ENCODE results near the gene FAF1. TPM values are rescaled to one million over a fixed set of nuclear protein-coding genes. Genes with fewer than 3 reads are reported as not detected.
"Not testable (repeated sequence)": the region's sequence is repeated elsewhere in the genome, so short reads cannot be mapped to it uniquely, and the experiment has no call there.

Gene FAF1
- total RNA-seq, 1 donor from 2014 or later, result 58.8 TPM

GRCh38 chr1:50873458-50874187, 86.4 kb downstream of the FAF1 start:
- Mint-ChIP-seq H3K4me3 (no peak overlapping the region), H3K27ac (no peak overlapping the region), H3K27me3 (ENCODE audit: insufficient read depth) (no peaks in the 10 kb centered on the region)

GRCh38 chr1:50864845-50865244, 95.2 kb downstream of the FAF1 start:
- H3K27me3 Mint-ChIP-seq (ENCODE audit: insufficient read depth); H3K36me3 Mint-ChIP-seq (ENCODE audit: low read depth); H3K4me1 Mint-ChIP-seq (ENCODE audit: low read depth); intact Hi-C loops (cut with micrococcal nuclease); H3K4me3 Mint-ChIP-seq; DNase-seq (ENCODE audit: low spot score); H3K27ac Mint-ChIP-seq: not testable (repeated sequence)
- peaks cover 44% of the 10 kb centered on the region for H3K9me3 Mint-ChIP-seq

More at GRCh38 chr1:50873458-50874187, 86.4 kb downstream of the FAF1 start:
- Mint-ChIP-seq H3K9me3 (no peaks in the 10 kb centered on the region), H3K36me3 (ENCODE audit: low read depth) (no peaks in the 10 kb centered on the region), H3K4me1 (ENCODE audit: low read depth) (peaks cover 6% of the 10 kb centered on the region)
- peak; percentile 41 for DNase-seq (ENCODE audit: low spot score)
- intact Hi-C loops (cut with micrococcal nuclease), result loop anchor here (1.0 to 2.0 kb wide), 4 partner anchors 87 to 423 kb away; partner anchors contain the start of gene FAF1

GRCh38 chr1:50861772-50862171, 98.3 kb downstream of the FAF1 start:
- no peak for DNase-seq (ENCODE audit: low spot score)
- intact Hi-C loops (cut with micrococcal nuclease), result no loop called here
- Mint-ChIP-seq H3K4me3 (no peak overlapping the region), H3K27me3 (ENCODE audit: insufficient read depth) (no peaks in the 10 kb centered on the region), H3K27ac (no peak overlapping the region), H3K36me3 (ENCODE audit: low read depth) (peaks cover 5% of the 10 kb centered on the region), H3K4me1 (ENCODE audit: low read depth) (no peaks in the 10 kb centered on the region), H3K9me3 (peaks cover 49% of the 10 kb centered on the region)

GRCh38 chr1:50860702-50861101, 99.4 kb downstream of the FAF1 start:
- peaks cover 39% of the 10 kb centered on the region for H3K9me3 Mint-ChIP-seq
- no peak overlapping the region for H3K4me3 Mint-ChIP-seq
- H3K27me3 Mint-ChIP-seq (ENCODE audit: insufficient read depth), result no peaks in the 10 kb centered on the region
- peaks cover 9% of the 10 kb centered on the region for H3K36me3 Mint-ChIP-seq (ENCODE audit: low read depth)
- intact Hi-C loops (cut with micrococcal nuclease), result no loop called here
- H3K27ac Mint-ChIP-seq, result no peak overlapping the region
- DNase-seq (ENCODE audit: low spot score), result no peak
- no peaks in the 10 kb centered on the region for H3K4me1 Mint-ChIP-seq (ENCODE audit: low read depth)

GRCh38 chr1:50860256-50860655, 99.8 kb downstream of the FAF1 start:
- Mint-ChIP-seq H3K27ac (no peak overlapping the region), H3K36me3 (ENCODE audit: low read depth) (peaks cover 9% of the 10 kb centered on the region), H3K27me3 (ENCODE audit: insufficient read depth) (no peaks in the 10 kb centered on the region), H3K9me3 (peaks cover 38% of the 10 kb centered on the region), H3K4me1 (ENCODE audit: low read depth) (no peaks in the 10 kb centered on the region), H3K4me3 (no peak overlapping the region)
- DNase-seq (ENCODE audit: low spot score), result no peak
- intact Hi-C loops (cut with micrococcal nuclease), result no loop called here

- intact Hi-C loops (cut with micrococcal nuclease), result no loop called here
- no peak overlapping the region for H3K4me3 Mint-ChIP-seq
- no peaks in the 10 kb centered on the region for H3K4me1 Mint-ChIP-seq (ENCODE audit: low read depth)
- no peaks in the 10 kb centered on the region for H3K27me3 Mint-ChIP-seq (ENCODE audit: insufficient read depth)
- no peak for DNase-seq (ENCODE audit: low spot score)
- peaks cover 38% of the 10 kb centered on the region for H3K9me3 Mint-ChIP-seq
- peaks cover 9% of the 10 kb centered on the region for H3K36me3 Mint-ChIP-seq (ENCODE audit: low read depth)
- no peak overlapping the region for H3K27ac Mint-ChIP-seq
Measured at GRCh38 chr1:50859657-50860056, 100.4 kb downstream of the FAF1 start.

- H3K27me3 Mint-ChIP-seq (ENCODE audit: insufficient read depth), result no peaks in the 10 kb centered on the region
- peaks cover 38% of the 10 kb centered on the region for H3K9me3 Mint-ChIP-seq
- H3K4me1 Mint-ChIP-seq (ENCODE audit: low read depth), result no peaks in the 10 kb centered on the region
- no peak for DNase-seq (ENCODE audit: low spot score)
- H3K4me3 Mint-ChIP-seq, result no peak overlapping the region
- intact Hi-C loops (cut with micrococcal nuclease), result no loop called here
- H3K36me3 Mint-ChIP-seq (ENCODE audit: low read depth), result peaks cover 9% of the 10 kb centered on the region
- H3K27ac Mint-ChIP-seq, result no peak overlapping the region
Measured at GRCh38 chr1:50858761-50859160, 101.3 kb downstream of the FAF1 start.

GRCh38 chr1:50857702-50858101, 102.4 kb downstream of the FAF1 start:
- Mint-ChIP-seq H3K9me3 (peaks cover 35% of the 10 kb centered on the region), H3K36me3 (ENCODE audit: low read depth) (peaks cover 9% of the 10 kb centered on the region), H3K27ac (no peak overlapping the region), H3K27me3 (ENCODE audit: insufficient read depth) (no peaks in the 10 kb centered on the region), H3K4me1 (ENCODE audit: low read depth) (no peaks in the 10 kb centered on the region), H3K4me3 (no peak overlapping the region)
- no peak for DNase-seq (ENCODE audit: low spot score)
- intact Hi-C loops (cut with micrococcal nuclease), result no loop called here

GRCh38 chr1:50853325-50853724, 106.7 kb downstream of the FAF1 start:
- Mint-ChIP-seq H3K4me3 (no peak overlapping the region), H3K9me3 (peaks cover 8% of the 10 kb centered on the region), H3K4me1 (ENCODE audit: low read depth) (no peaks in the 10 kb centered on the region), H3K27me3 (ENCODE audit: insufficient read depth) (no peaks in the 10 kb centered on the region), H3K36me3 (ENCODE audit: low read depth) (peaks cover 8% of the 10 kb centered on the region), H3K27ac (no peak overlapping the region)
- intact Hi-C loops (cut with micrococcal nuclease), result no loop called here
- DNase-seq (ENCODE audit: low spot score), result no peak

GRCh38 chr1:50852889-50853288, 107.2 kb downstream of the FAF1 start:
- H3K9me3 Mint-ChIP-seq, result peaks cover 12% of the 10 kb centered on the region
- intact Hi-C loops (cut with micrococcal nuclease), result no loop called here
- no peak overlapping the region for H3K27ac Mint-ChIP-seq
- peaks cover 10% of the 10 kb centered on the region for H3K36me3 Mint-ChIP-seq (ENCODE audit: low read depth)
- H3K27me3 Mint-ChIP-seq (ENCODE audit: insufficient read depth), result no peaks in the 10 kb centered on the region
- no peak overlapping the region for H3K4me3 Mint-ChIP-seq
- H3K4me1 Mint-ChIP-seq (ENCODE audit: low read depth), result no peaks in the 10 kb centered on the region
- no peak for DNase-seq (ENCODE audit: low spot score)

- H3K36me3 Mint-ChIP-seq (ENCODE audit: low read depth), result peaks cover 12% of the 10 kb centered on the region
- H3K9me3 Mint-ChIP-seq, result peaks cover 27% of the 10 kb centered on the region
- intact Hi-C loops (cut with micrococcal nuclease), result no loop called here
- H3K4me1 Mint-ChIP-seq (ENCODE audit: low read depth), result peaks cover 3% of the 10 kb centered on the region
- H3K4me3 Mint-ChIP-seq, result no peak overlapping the region
- H3K27ac Mint-ChIP-seq, result no peak overlapping the region
- DNase-seq (ENCODE audit: low spot score), result no peak
- H3K27me3 Mint-ChIP-seq (ENCODE audit: insufficient read depth), result no peaks in the 10 kb centered on the region
Measured at GRCh38 chr1:50851466-50851865, 108.6 kb downstream of the FAF1 start.

GRCh38 chr1:50851034-50851433, 109.0 kb downstream of the FAF1 start:
- Mint-ChIP-seq H3K4me1 (ENCODE audit: low read depth) (peaks cover 4% of the 10 kb centered on the region), H3K27ac (no peak overlapping the region), H3K9me3 (peaks cover 28% of the 10 kb centered on the region), H3K4me3 (no peak overlapping the region), H3K27me3 (ENCODE audit: insufficient read depth) (no peaks in the 10 kb centered on the region), H3K36me3 (ENCODE audit: low read depth) (peaks cover 9% of the 10 kb centered on the region)
- intact Hi-C loops (cut with micrococcal nuclease), result no loop called here
- no peak for DNase-seq (ENCODE audit: low spot score)

GRCh38 chr1:50847303-50847702, 112.8 kb downstream of the FAF1 start:
- intact Hi-C loops (cut with micrococcal nuclease), result loop anchor here (5.0 kb wide), 1 partner anchor 55 kb away; no protein-coding TSS in a partner anchor
- Mint-ChIP-seq H3K9me3 (peaks cover 28% of the 10 kb centered on the region), H3K27me3 (ENCODE audit: insufficient read depth) (no peaks in the 10 kb centered on the region), H3K4me3 (no peak overlapping the region), H3K36me3 (ENCODE audit: low read depth) (peaks cover 13% of the 10 kb centered on the region), H3K4me1 (ENCODE audit: low read depth) (peaks cover 13% of the 10 kb centered on the region), H3K27ac (no peak overlapping the region)
- DNase-seq (ENCODE audit: low spot score), result no peak
